Measurements from ENCODE around the gene SEMA3C. TPM values are rescaled to one million over a fixed set of nuclear protein-coding genes. Genes with fewer than 3 reads are reported as not detected.

SEMA3C gene
- total RNA-seq, result 10 to 100 TPM in 2 of 4 donors, 1 to 10 TPM in 2; 2.6 to 30.9 (median 14.2) TPM

- Histone ChIP-seq H3K36me3 (no peaks in the 10 kb centered on the region), H3K4me1 (peaks cover 6 to 50% (median 8%) of the 10 kb centered on the region in 3 donors), H3K27ac (peak within 1 kb of the TSS; percentile 64 to 78 (median 71)), H3K4me3 (peak within 1 kb of the TSS; percentile 40 to 67 (median 56)), H3K27me3 (peaks cover 0 to 5% (median 0%) of the 10 kb centered on the region in 4 donors), H3K9me3 (no peaks in the 10 kb centered on the region)
- intact Hi-C loops (cut with DNase I), result no loop called here
- DNase-seq, result peak; percentile 11
- TF ChIP-seq CTCF (IDR thresholded peaks at IDR 0.05), result peak in 1 of 6 experiments; percentile 4
- TF ChIP-seq POLR2A (IDR thresholded peaks at IDR 0.05), result peak in 2 of 4 donors; percentile 36 to 40
- WGBS, 2 donors, result 14 to 16% methylated on average over 18 to 22 of the region's 71 CpGs
Observed at GRCh38 chr7:80918909-80919721, at the start of gene SEMA3C. Gene SEMA3C (minus strand): TSS chr7:80919051. CDS start chr7:80916781, 2,270 bp downstream.

- 64 to 80% methylated on average over 2 of the region's 2 CpGs for WGBS, 2 donors
- Histone ChIP-seq H3K36me3 (no peaks in the 10 kb centered on the region), H3K27ac (no peak overlapping the region), H3K27me3 (no peaks in the 10 kb centered on the region), H3K4me1 (no peaks in the 10 kb centered on the region), H3K9me3 (no peaks in the 10 kb centered on the region), H3K4me3 (no peak overlapping the region)
- TF ChIP-seq CTCF (IDR thresholded peaks at IDR 0.05) (no peak), POLR2A (IDR thresholded peaks at IDR 0.05) (no peak)
- intact Hi-C loops (cut with DNase I), result no loop called here
- DNase-seq, result no peak
Observed at GRCh38 chr7:80968606-80969005, 49.8 kb upstream of the SEMA3C start.

DNA sequence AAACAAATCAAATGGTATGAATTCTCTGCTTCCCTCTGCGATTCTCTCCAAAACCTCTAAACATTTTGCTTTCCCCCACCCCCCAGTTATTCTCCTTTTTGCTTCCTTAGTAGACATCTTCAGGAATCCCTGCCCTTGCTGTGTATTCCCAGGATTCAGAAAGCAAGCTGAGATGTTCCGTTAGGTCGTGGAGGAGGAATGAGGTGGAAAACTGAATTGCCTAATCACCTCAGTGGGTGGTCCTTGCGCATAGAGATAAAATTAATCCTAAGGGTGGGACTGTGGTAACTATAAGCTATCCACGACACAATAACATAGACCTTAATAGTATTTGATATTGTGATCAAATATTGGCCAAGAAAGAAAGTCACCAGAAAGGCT, 49.1 kb upstream of the SEMA3C start:
- WGBS, 2 donors, result 80 to 84% methylated on average over 5 of the region's 5 CpGs
- intact Hi-C loops (cut with DNase I), result no loop called here

DNA sequence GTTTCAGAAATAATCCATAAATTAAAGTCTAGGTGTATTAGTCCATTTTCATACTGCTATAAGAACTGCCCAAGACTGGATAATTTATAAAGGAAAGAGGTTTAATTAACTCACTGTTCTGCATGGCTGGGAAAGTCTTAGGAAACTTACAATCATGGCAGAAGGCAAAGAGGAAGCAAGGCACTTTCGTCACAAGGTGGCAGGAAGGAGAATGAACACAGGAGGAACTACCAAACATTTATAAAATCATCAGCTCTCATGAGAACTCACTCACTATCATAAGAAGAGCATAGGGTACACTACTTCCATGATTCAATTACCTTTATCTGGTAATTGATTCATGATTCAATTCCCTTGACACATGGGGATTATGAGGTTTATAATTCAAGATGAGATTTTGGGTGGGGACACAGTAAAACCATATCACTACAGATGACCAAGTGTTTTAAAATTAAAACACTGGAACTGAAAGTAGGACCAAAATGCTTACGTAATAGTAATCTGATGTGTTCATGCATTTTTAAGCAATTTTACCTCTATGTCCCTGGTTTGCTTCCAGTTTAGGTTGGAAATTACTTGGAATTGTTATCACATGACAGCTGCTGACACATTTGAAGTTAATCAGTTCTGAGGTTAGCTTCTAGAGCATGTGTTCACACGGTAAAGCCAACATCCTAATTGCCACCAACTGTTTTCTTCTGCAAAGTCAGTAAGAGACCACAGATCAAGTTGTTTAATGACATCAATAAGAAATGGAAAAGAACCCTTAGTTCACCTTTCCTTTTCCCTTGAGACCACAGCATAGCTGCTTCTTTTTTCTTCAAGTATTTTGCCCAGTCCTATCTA, 48.4 kb upstream of the SEMA3C start:
- no peak for TF ChIP-seq POLR2A (IDR thresholded peaks at IDR 0.05)
- TF ChIP-seq CTCF (IDR thresholded peaks at IDR 0.05), result no peak
- H3K36me3 ChIP-seq, result no peaks in the 10 kb centered on the region
- no peaks in the 10 kb centered on the region for H3K27me3 ChIP-seq
- no peaks in the 10 kb centered on the region for H3K4me1 ChIP-seq
- no peak overlapping the region for H3K4me3 ChIP-seq
- DNase-seq, result no peak
- intact Hi-C loops (cut with DNase I), result no loop called here
- H3K27ac ChIP-seq, result no peak overlapping the region
- 52 to 56% methylated on average over 3 of the region's 3 CpGs for WGBS, 2 donors
- H3K9me3 ChIP-seq, result no peaks in the 10 kb centered on the region

More for the DNA sequence above, 49.1 kb upstream of the SEMA3C start:
- TF ChIP-seq POLR2A (IDR thresholded peaks at IDR 0.05) (no peak), CTCF (IDR thresholded peaks at IDR 0.05) (no peak)
- no peak for DNase-seq
- H3K36me3 ChIP-seq, result no peaks in the 10 kb centered on the region
- H3K27me3 ChIP-seq, result no peaks in the 10 kb centered on the region
- no peaks in the 10 kb centered on the region for H3K9me3 ChIP-seq
- no peak overlapping the region for H3K4me3 ChIP-seq
- H3K4me1 ChIP-seq, result no peaks in the 10 kb centered on the region
- no peak overlapping the region for H3K27ac ChIP-seq
